ENCODE results near the gene SLC17A6.

Gene SLC17A6

DNA sequence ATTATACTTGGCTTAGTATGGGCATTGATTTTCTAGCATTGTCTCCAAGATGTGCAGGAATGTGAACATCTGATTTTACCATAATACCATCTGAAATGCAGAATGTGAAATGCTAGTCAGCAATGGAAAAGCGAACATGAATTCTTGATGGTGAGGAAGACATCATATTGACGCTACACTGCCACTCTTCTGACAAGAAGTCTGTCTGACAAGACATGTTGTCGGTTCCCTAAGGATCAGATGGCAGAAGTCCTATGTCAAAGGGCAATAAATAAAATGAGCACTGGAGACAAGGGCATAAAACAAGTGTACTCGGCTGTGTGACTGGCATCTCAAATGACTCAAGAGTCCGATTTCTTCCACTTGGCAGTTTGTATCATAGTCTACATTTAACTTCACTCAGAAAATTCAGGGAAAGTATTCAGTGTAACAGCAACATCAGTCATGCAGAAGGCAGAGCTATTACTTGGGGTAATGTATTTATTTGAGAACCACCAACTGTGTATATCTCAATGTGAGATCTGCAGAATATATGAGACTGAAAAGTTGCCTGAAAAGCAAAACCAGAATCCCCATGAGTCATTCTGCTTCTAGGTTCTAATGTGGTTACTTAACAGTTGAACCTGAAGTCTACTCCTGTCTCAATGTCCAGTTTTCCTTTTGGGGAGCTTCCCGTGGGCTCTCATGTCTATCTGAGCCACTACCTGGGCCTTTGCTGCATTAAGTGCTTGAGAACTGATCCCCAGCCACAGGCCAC, 51.5 kb downstream of the SLC17A6 start:
- WGBS (ENCODE audit: extremely low coverage, insufficient coverage, insufficient read length), result no CpG with 5 or more reads among the region's 6 CpGs
- H3K23ac ChIP-seq (ENCODE audit: low read length), result peak overlapping the region; percentile 44

DNA sequence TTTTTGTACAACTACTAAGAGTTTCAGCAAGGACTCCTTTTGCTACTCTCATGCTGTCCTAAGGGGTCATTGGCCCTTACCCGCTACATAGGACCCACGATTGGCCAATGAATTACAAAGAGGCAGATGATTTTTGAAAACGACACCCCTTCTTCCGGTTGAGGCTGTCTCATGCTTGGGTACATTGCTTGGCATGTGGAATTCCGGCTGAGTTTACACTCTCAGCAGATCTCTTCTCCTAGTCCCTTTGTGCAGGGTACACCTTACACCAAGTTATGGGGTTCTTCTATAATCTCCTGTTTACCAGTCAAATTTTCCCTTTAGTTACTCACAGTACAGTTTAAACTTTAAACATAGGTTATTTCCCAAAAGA, 52.1 kb downstream of the SLC17A6 start:
- Histone ChIP-seq H4K91ac (ENCODE audit: low read depth, low read length) (no peak overlapping the region), H3K4me2 (ENCODE audit: low read length) (no peak overlapping the region), H3K18ac (ENCODE audit: low read length) (no peak overlapping the region), H3K14ac (ENCODE audit: low read length) (no peak overlapping the region), H2BK5ac (ENCODE audit: low read depth, low read length, poor library complexity) (no peak overlapping the region), H4K8ac (ENCODE audit: low read depth, low read length) (no peak overlapping the region), H2BK12ac (ENCODE audit: low read length) (no peak overlapping the region), H3K9me3 (ENCODE audit: insufficient read depth, low read depth, low read length) (no peaks in the 10 kb centered on the region), H3K4ac (ENCODE audit: low read depth, low read length) (no peak overlapping the region), H3K9ac (ENCODE audit: low read length) (no peak overlapping the region), H3K27ac (ENCODE audit: low read depth, low read length) (no peak overlapping the region), H3K27me3 (ENCODE audit: insufficient read depth, low read length) (no peaks in the 10 kb centered on the region), H2AFZ (ENCODE audit: insufficient read depth, low read length, poor library complexity) (no peak overlapping the region), H3K4me1 (ENCODE audit: control insufficient read depth in 1 of 2, insufficient read depth in 2 of 2, low read length in 2 of 2) (peaks cover 0 to 4% of the 10 kb centered on the region in 2 experiments), H4K12ac (ENCODE audit: low read depth, low read length) (no peak overlapping the region), H3K79me1 (ENCODE audit: low read length) (no peaks in the 10 kb centered on the region), H3K79me2 (ENCODE audit: control insufficient read depth, insufficient read depth, low read length, poor library complexity) (no peaks in the 10 kb centered on the region), H3K4me3 (ENCODE audit: low read depth, low read length) (no peak overlapping the region), H2BK120ac (ENCODE audit: insufficient read depth, low read length, poor library complexity) (no peak overlapping the region), H2AK5ac (ENCODE audit: low read length) (no peak overlapping the region), H3K36me3 (ENCODE audit: control insufficient read depth in 1 of 2, insufficient read depth in 2 of 2, low read length in 2 of 2) (no peaks in the 10 kb centered on the region), H3K23ac (ENCODE audit: low read length) (peak overlapping the region; percentile 44)
- WGBS (ENCODE audit: extremely low coverage, insufficient coverage, insufficient read length), result no CpG with 5 or more reads among the region's 5 CpGs
- DNase-seq, result no peak

More for the DNA sequence above, 51.5 kb downstream of the SLC17A6 start:
- Histone ChIP-seq H4K91ac (ENCODE audit: low read depth, low read length) (no peak overlapping the region), H3K27ac (ENCODE audit: low read depth, low read length) (no peak overlapping the region), H3K4me1 (ENCODE audit: control insufficient read depth in 1 of 2, insufficient read depth in 2 of 2, low read length in 2 of 2) (peaks cover 0 to 4% of the 10 kb centered on the region in 2 experiments), H2BK12ac (ENCODE audit: low read length) (no peak overlapping the region), H3K18ac (ENCODE audit: low read length) (no peak overlapping the region), H3K4me2 (ENCODE audit: low read length) (no peak overlapping the region), H3K79me1 (ENCODE audit: low read length) (no peaks in the 10 kb centered on the region), H2AK5ac (ENCODE audit: low read length) (no peak overlapping the region), H2AFZ (ENCODE audit: insufficient read depth, low read length, poor library complexity) (no peak overlapping the region), H2BK5ac (ENCODE audit: low read depth, low read length, poor library complexity) (no peak overlapping the region), H3K36me3 (ENCODE audit: control insufficient read depth in 1 of 2, insufficient read depth in 2 of 2, low read length in 2 of 2) (no peaks in the 10 kb centered on the region), H3K14ac (ENCODE audit: low read length) (no peak overlapping the region), H4K8ac (ENCODE audit: low read depth, low read length) (no peak overlapping the region), H4K12ac (ENCODE audit: low read depth, low read length) (no peak overlapping the region), H2BK120ac (ENCODE audit: insufficient read depth, low read length, poor library complexity) (no peak overlapping the region), H3K4ac (ENCODE audit: low read depth, low read length) (no peak overlapping the region), H3K79me2 (ENCODE audit: control insufficient read depth, insufficient read depth, low read length, poor library complexity) (no peaks in the 10 kb centered on the region), H3K4me3 (ENCODE audit: low read depth, low read length) (no peak overlapping the region), H3K9me3 (ENCODE audit: insufficient read depth, low read depth, low read length) (no peaks in the 10 kb centered on the region), H3K27me3 (ENCODE audit: insufficient read depth, low read length) (no peaks in the 10 kb centered on the region), H3K9ac (ENCODE audit: low read length) (no peak overlapping the region)
- no peak for DNase-seq

DNA sequence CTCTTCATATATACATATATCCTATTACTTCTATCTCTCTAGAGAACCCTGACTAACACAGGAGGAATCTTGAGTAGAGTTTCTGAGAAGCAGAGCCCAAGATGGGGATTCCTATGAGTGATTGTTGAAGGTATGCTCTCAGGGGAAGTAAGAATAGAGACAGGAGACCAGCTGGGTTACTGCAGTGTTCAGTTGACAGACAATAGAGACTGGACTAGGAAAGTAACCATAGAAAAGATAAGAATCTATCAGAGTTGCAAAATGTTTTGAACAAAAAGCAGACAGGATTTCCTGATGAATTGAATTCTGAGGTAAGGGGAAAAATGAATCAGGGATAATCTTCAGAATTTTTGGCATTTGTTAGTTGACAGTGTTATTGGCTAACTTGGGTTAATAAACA, 54.4 kb downstream of the SLC17A6 start:
- Histone ChIP-seq H3K4me1 (ENCODE audit: control insufficient read depth in 1 of 2, insufficient read depth in 2 of 2, low read length in 2 of 2) (peaks cover 0 to 4% of the 10 kb centered on the region in 2 experiments), H3K79me2 (ENCODE audit: control insufficient read depth, insufficient read depth, low read length, poor library complexity) (no peaks in the 10 kb centered on the region), H3K9me3 (ENCODE audit: insufficient read depth, low read depth, low read length) (no peaks in the 10 kb centered on the region)

DNA sequence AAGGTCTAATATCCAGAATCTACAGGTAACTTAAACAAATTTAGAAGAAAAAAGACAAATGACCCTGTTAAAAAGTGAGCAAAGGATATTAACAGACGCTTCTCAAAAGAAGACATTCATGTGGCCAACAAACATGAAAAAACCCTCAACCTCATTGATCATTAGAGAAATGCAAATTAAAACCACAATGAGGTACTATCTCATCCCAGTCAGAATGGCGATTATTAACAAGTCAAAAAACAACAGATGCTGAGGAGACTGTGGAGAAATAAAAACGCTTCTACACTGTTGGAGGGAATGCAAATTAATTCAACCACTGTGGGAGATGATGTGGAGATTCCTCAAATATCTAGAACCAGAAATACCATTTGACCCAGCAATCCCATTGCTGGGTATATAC, 67.2 kb downstream of the SLC17A6 start:
- H3K79me2 ChIP-seq (ENCODE audit: control insufficient read depth, insufficient read depth, low read length, poor library complexity), result no peaks in the 10 kb centered on the region
- no peaks in the 10 kb centered on the region for H3K4me1 ChIP-seq (ENCODE audit: control insufficient read depth in 1 of 2, insufficient read depth in 2 of 2, low read length in 2 of 2)
- H3K79me1 ChIP-seq (ENCODE audit: low read length), result no peaks in the 10 kb centered on the region
- no peak overlapping the region for H3K23ac ChIP-seq (ENCODE audit: low read length)
- H2BK12ac ChIP-seq (ENCODE audit: low read length), result no peak overlapping the region
- no peak overlapping the region for H4K8ac ChIP-seq (ENCODE audit: low read depth, low read length)
- H3K9me3 ChIP-seq (ENCODE audit: insufficient read depth, low read depth, low read length), result no peaks in the 10 kb centered on the region
- no peak overlapping the region for H2AK5ac ChIP-seq (ENCODE audit: low read length)
- H3K9ac ChIP-seq (ENCODE audit: low read length), result no peak overlapping the region
- H3K36me3 ChIP-seq (ENCODE audit: control insufficient read depth in 1 of 2, insufficient read depth in 2 of 2, low read length in 2 of 2), result no peaks in the 10 kb centered on the region
- no peak for DNase-seq
- no peak overlapping the region for H3K27ac ChIP-seq (ENCODE audit: low read depth, low read length)
- no peaks in the 10 kb centered on the region for H3K27me3 ChIP-seq (ENCODE audit: insufficient read depth, low read length)
- H4K12ac ChIP-seq (ENCODE audit: low read depth, low read length), result no peak overlapping the region
- H2BK5ac ChIP-seq (ENCODE audit: low read depth, low read length, poor library complexity), result no peak overlapping the region
- no peak overlapping the region for H4K91ac ChIP-seq (ENCODE audit: low read depth, low read length)
- H3K4me3 ChIP-seq (ENCODE audit: low read depth, low read length), result no peak overlapping the region
- H3K14ac ChIP-seq (ENCODE audit: low read length), result no peak overlapping the region
- WGBS (ENCODE audit: extremely low coverage, insufficient coverage, insufficient read length), result no CpG with 5 or more reads among the region's 3 CpGs
- no peak overlapping the region for H2AFZ ChIP-seq (ENCODE audit: insufficient read depth, low read length, poor library complexity)
- no peak overlapping the region for H3K4ac ChIP-seq (ENCODE audit: low read depth, low read length)
- no peak overlapping the region for H3K18ac ChIP-seq (ENCODE audit: low read length)
- no peak overlapping the region for H3K4me2 ChIP-seq (ENCODE audit: low read length)
- no peak overlapping the region for H2BK120ac ChIP-seq (ENCODE audit: insufficient read depth, low read length, poor library complexity)

More for the DNA sequence above, 54.4 kb downstream of the SLC17A6 start:
- H2AFZ ChIP-seq (ENCODE audit: insufficient read depth, low read length, poor library complexity), result no peak overlapping the region
- no peak overlapping the region for H2BK5ac ChIP-seq (ENCODE audit: low read depth, low read length, poor library complexity)
- H2AK5ac ChIP-seq (ENCODE audit: low read length), result no peak overlapping the region
- no peaks in the 10 kb centered on the region for H3K27me3 ChIP-seq (ENCODE audit: insufficient read depth, low read length)
- H3K4me3 ChIP-seq (ENCODE audit: low read depth, low read length), result no peak overlapping the region
- no peak overlapping the region for H3K4me2 ChIP-seq (ENCODE audit: low read length)
- H3K9ac ChIP-seq (ENCODE audit: low read length), result no peak overlapping the region
- no peak overlapping the region for H4K12ac ChIP-seq (ENCODE audit: low read depth, low read length)
- H3K4ac ChIP-seq (ENCODE audit: low read depth, low read length), result no peak overlapping the region
- no peak overlapping the region for H2BK12ac ChIP-seq (ENCODE audit: low read length)
- H3K36me3 ChIP-seq (ENCODE audit: control insufficient read depth in 1 of 2, insufficient read depth in 2 of 2, low read length in 2 of 2), result no peaks in the 10 kb centered on the region
- DNase-seq, result peak; percentile 35 to 61
- no peak overlapping the region for H3K27ac ChIP-seq (ENCODE audit: low read depth, low read length)
- no peak overlapping the region for H4K8ac ChIP-seq (ENCODE audit: low read depth, low read length)
- no peak overlapping the region for H3K18ac ChIP-seq (ENCODE audit: low read length)
- no peak overlapping the region for H3K14ac ChIP-seq (ENCODE audit: low read length)
- H3K79me1 ChIP-seq (ENCODE audit: low read length), result no peaks in the 10 kb centered on the region
- H2BK120ac ChIP-seq (ENCODE audit: insufficient read depth, low read length, poor library complexity), result no peak overlapping the region
- no peak overlapping the region for H4K91ac ChIP-seq (ENCODE audit: low read depth, low read length)
- H3K23ac ChIP-seq (ENCODE audit: low read length), result no peak overlapping the region
